ENCODE results near the gene C10orf90.

The C10orf90 gene

GRCh38 chr10:126629925-126630624 lies 40.4 kb downstream of the C10orf90 start:
- TF ChIP-seq CTCF (IDR thresholded peaks at IDR 0.05; ENCODE audit: low read depth, low read length) = no peak
- no peak for DNase-seq
- H3K9me3 ChIP-seq (ENCODE audit: severe bottlenecking) = no peaks in the 10 kb centered on the region
- H3K27ac ChIP-seq = no peak overlapping the region
- peaks cover 3% of the 10 kb centered on the region for H3K27me3 ChIP-seq (ENCODE audit: insufficient read depth, low read depth, severe bottlenecking)
- no peak overlapping the region for H3K4me3 ChIP-seq (ENCODE audit: low read depth, low read length)
- no peaks in the 10 kb centered on the region for H3K36me3 ChIP-seq

- peaks cover 3% of the 10 kb centered on the region for H3K27me3 ChIP-seq (ENCODE audit: insufficient read depth, low read depth, severe bottlenecking)
- H3K36me3 ChIP-seq = no peaks in the 10 kb centered on the region
- H3K9me3 ChIP-seq (ENCODE audit: severe bottlenecking) = no peaks in the 10 kb centered on the region
- DNase-seq = no peak
- H3K4me3 ChIP-seq (ENCODE audit: low read depth, low read length) = no peak overlapping the region
- H3K27ac ChIP-seq = no peak overlapping the region
- TF ChIP-seq CTCF (IDR thresholded peaks at IDR 0.05; ENCODE audit: low read depth, low read length) = no peak
Measured at GRCh38 chr10:126628746-126629145, 41.7 kb downstream of the C10orf90 start.

GRCh38 chr10:126621846-126622245 lies 48.6 kb downstream of the C10orf90 start:
- peaks cover 6% of the 10 kb centered on the region for H3K27me3 ChIP-seq (ENCODE audit: insufficient read depth, low read depth, severe bottlenecking)
- no peak for TF ChIP-seq CTCF (IDR thresholded peaks at IDR 0.05; ENCODE audit: low read depth, low read length)
- no peak overlapping the region for H3K4me3 ChIP-seq (ENCODE audit: low read depth, low read length)
- no peak overlapping the region for H3K27ac ChIP-seq
- no peaks in the 10 kb centered on the region for H3K9me3 ChIP-seq (ENCODE audit: severe bottlenecking)
- no peak for DNase-seq
- no peaks in the 10 kb centered on the region for H3K36me3 ChIP-seq

- no peak for DNase-seq
- Histone ChIP-seq H3K27ac (no peak overlapping the region), H3K9me3 (ENCODE audit: severe bottlenecking) (no peaks in the 10 kb centered on the region), H3K4me3 (ENCODE audit: low read depth, low read length) (no peak overlapping the region), H3K36me3 (no peaks in the 10 kb centered on the region), H3K27me3 (ENCODE audit: insufficient read depth, low read depth, severe bottlenecking) (peaks cover 9% of the 10 kb centered on the region)
- TF ChIP-seq CTCF (IDR thresholded peaks at IDR 0.05; ENCODE audit: low read depth, low read length) = no peak
Measured at GRCh38 chr10:126618466-126618865, 52.0 kb downstream of the C10orf90 start.

- no peaks in the 10 kb centered on the region for H3K36me3 ChIP-seq
Measured at GRCh38 chr10:126617733-126618132, 52.8 kb downstream of the C10orf90 start.

More at GRCh38 chr10:126617733-126618132, 52.8 kb downstream of the C10orf90 start:
- Histone ChIP-seq H3K27me3 (ENCODE audit: insufficient read depth, low read depth, severe bottlenecking) (peaks cover 9% of the 10 kb centered on the region), H3K4me3 (ENCODE audit: low read depth, low read length) (no peak overlapping the region), H3K9me3 (ENCODE audit: severe bottlenecking) (no peaks in the 10 kb centered on the region), H3K27ac (no peak overlapping the region)
- DNase-seq = no peak
- no peak for TF ChIP-seq CTCF (IDR thresholded peaks at IDR 0.05; ENCODE audit: low read depth, low read length)
